HG03439 (cell line): ENCODE results near the gene L1TD1.
"Not testable (repeated sequence)": the region's sequence is repeated elsewhere in the genome, so short reads cannot be mapped to it uniquely, and the experiment has no call there.

Experiments
- ATAC-seq: cut with Tn5 transposase; IDR thresholded peaks from one replicate; pipeline ENCODE4 v1.9.1; 2021; ENCODE audit warnings: mild to moderate bottlenecking, moderate library complexity; ENCODE audit not compliant: unreplicated experiment

L1TD1 gene

GRCh38 chr1:62232871-62233278 is 38.2 kb downstream of the L1TD1 start:
- ATAC-seq: no peak

- no peak for ATAC-seq
Observed at GRCh38 chr1:62233926-62234450, 39.3 kb downstream of the L1TD1 start.

- no peak for ATAC-seq
Observed at GRCh38 chr1:62234688-62235087, 40.0 kb downstream of the L1TD1 start.

- ATAC-seq: no peak
Observed at GRCh38 chr1:62235576-62235975, 40.9 kb downstream of the L1TD1 start.

GRCh38 chr1:62237361-62237760 is 42.7 kb downstream of the L1TD1 start:
- no peak for ATAC-seq

GRCh38 chr1:62237950-62238374 is 43.3 kb downstream of the L1TD1 start:
- no peak for ATAC-seq

GRCh38 chr1:62238507-62238906 is 43.9 kb downstream of the L1TD1 start:
- no peak for ATAC-seq

GRCh38 chr1:62239652-62240403 is 45.2 kb downstream of the L1TD1 start:
- not testable (repeated sequence) for ATAC-seq

GRCh38 chr1:62240651-62241370 is 46.2 kb downstream of the L1TD1 start:
- no peak for ATAC-seq

- ATAC-seq: no peak
Observed at GRCh38 chr1:62241371-62242131, 46.9 kb downstream of the L1TD1 start.

- not testable (repeated sequence) for ATAC-seq
Observed at GRCh38 chr1:62244380-62244779, 49.7 kb downstream of the L1TD1 start.

- no peak for ATAC-seq
Observed at GRCh38 chr1:62245201-62245600, 50.6 kb downstream of the L1TD1 start.

GRCh38 chr1:62247391-62248168 is 52.9 kb downstream of the L1TD1 start:
- ATAC-seq: no peak

- ATAC-seq: no peak
Observed at GRCh38 chr1:62250126-62250726, 55.6 kb downstream of the L1TD1 start.

- no peak for ATAC-seq
Observed at GRCh38 chr1:62259551-62259950, 64.9 kb downstream of the L1TD1 start.

GRCh38 chr1:62260688-62261087 is 66.0 kb downstream of the L1TD1 start:
- no peak for ATAC-seq
